ENCODE data around the gene VSTM2L. TPM values are rescaled to one million over a fixed set of nuclear protein-coding genes. Genes with fewer than 3 reads are reported as not detected.

Gene VSTM2L
- total and polyA plus RNA-seq, 9 of the 15 experiments (the other 6 are each of a cell fraction or from before 2014, with no cell fraction given) = not detected

DNA sequence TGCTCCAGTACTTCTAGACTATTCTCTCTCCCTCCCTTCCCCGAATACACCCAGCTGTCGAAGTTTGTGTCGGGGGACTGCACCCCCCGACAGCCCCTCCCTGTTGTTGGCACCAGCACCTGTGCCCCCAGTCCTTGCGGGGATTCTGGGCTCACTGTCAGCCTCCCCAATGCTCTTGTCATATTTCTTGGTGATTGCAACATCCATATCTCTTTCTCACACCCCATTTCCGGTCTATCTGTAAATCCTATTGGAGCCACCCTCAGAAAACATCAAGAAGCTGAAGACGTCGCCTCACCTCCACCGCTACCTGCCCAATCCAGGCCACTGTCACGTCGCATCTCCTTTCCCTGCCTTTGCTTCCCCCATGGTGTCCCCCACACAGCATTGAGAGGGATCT lies 32.6 kb upstream of the VSTM2L start:
- no TSS peak for BruUV-seq (replicated peaks)
- DNase-seq (ENCODE audit: extremely low read depth in 1 of 4, low spot score in 3 of 4) (no peak), ATAC-seq (no peak), FAIRE-seq (no peak)
- TF ChIP-seq MED1 (CRISPR knock-in tag; IDR thresholded peaks at IDR 0.05; ENCODE audit: borderline replicate concordance) = no peak
- no peak for TF ChIP-seq CEBPG (CRISPR knock-in tag; IDR thresholded peaks at IDR 0.05)
- peak in 1 of 2 experiments; percentile 56; a peak in 2 of 4 replicates for TF ChIP-seq CEBPG (tag; conservative IDR thresholded peaks at IDR 0.05 in 1 of 2, IDR thresholded peaks at IDR 0.05 in 1 of 2)
- TF ChIP-seq ZFX (CRISPR knock-in tag; IDR thresholded peaks at IDR 0.05) = no peak
- peak; percentile 75 for TF ChIP-seq CEBPB (tag; IDR thresholded peaks at IDR 0.05)
- TF ChIP-seq CXXC5 (CRISPR knock-in tag; IDR thresholded peaks at IDR 0.05) = 0 out of 2 replicates have a peak, but pooled peaks have one; percentile 10
- peaks cover 6% of the 10 kb centered on the region; the same call in 1 of the 3 replicates for H3K36me3 ChIP-seq (ENCODE audit: control insufficient read depth, insufficient read depth, low read length)
- WGBS (ENCODE audit: insufficient coverage, low coverage, missing lambda C conversion rate) = 65% methylated on average over 11 of the region's 11 CpGs
- no peak overlapping the region for H2AFZ ChIP-seq (ENCODE audit: low read depth, low read length)
- H3K79me2 ChIP-seq (ENCODE audit: control insufficient read depth, insufficient read depth, low read length) = no peaks in the 10 kb centered on the region
- no peaks in the 10 kb centered on the region; a peak in 1 of 5 replicates for H3K27me3 ChIP-seq (ENCODE audit: control insufficient read depth in 2 of 2, insufficient read depth in 2 of 2, low read length in 2 of 2)
- no peak overlapping the region; a peak in 1 of 4 replicates for H3K9ac ChIP-seq (ENCODE audit: insufficient read depth in 1 of 2, low read depth in 2 of 2, low read length in 2 of 2)
- in situ Hi-C loops (cut with MboI) = no loop called here
- H3K27ac ChIP-seq (ENCODE audit: extremely low read depth, low read depth, low read length) = no peak overlapping the region
- no peaks in the 10 kb centered on the region for H3K9me1 ChIP-seq (ENCODE audit: control insufficient read depth, insufficient read depth, low read length)
- ChIA-PET POLR2A (interaction anchor here (0.7 to 1.1 kb wide), 2 partner anchors 12 to 129 kb away, joined by 3 read pairs; no protein-coding TSS in a partner anchor), CTCF (ENCODE audit: low intra/inter-chr PET ratio) (no interaction called here)
- H3K9me3 ChIP-seq (replicated peaks; ENCODE audit: control insufficient read depth, insufficient read depth, low read depth, low read length) = no peaks in the 10 kb centered on the region
- H3K4me2 ChIP-seq (ENCODE audit: insufficient read depth, low read length) = no peak overlapping the region
- no peak overlapping the region for H3K4me3 ChIP-seq
- intact Hi-C loops (cut with micrococcal nuclease) = no loop called here
- peaks cover 0 to 4% of the 10 kb centered on the region in 2 experiments; a peak in 3 of 5 replicates for H3K4me1 ChIP-seq (replicated peaks in 1 of 2; ENCODE audit: control insufficient read depth in 2 of 2, insufficient read depth in 2 of 2, low read length in 2 of 2)
- no peaks in the 10 kb centered on the region for H4K20me1 ChIP-seq (replicated peaks; ENCODE audit: control insufficient read depth, insufficient read depth, low read length)

DNA sequence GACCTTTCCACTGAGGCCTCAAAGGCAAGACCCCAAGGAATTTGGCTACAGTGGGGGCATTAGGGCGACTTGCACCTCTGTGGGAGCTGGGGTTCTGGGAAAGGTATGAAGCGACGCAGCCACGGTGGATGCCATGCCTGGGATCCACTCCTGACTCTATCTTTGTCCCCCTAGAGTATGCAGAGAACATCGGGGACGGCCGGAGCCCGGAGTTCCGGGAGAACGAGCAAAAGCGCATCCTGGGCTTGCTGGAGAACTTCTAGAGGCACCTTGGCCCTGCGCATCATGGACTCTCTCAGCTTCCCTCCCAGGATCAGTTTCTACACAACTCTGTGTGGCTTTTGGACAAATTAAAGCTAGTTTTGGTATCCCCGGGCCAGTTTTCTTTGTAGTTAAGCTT lies 31.2 kb upstream of the VSTM2L start:
- Histone ChIP-seq H3K9ac (ENCODE audit: insufficient read depth in 1 of 2, low read depth in 2 of 2, low read length in 2 of 2) (no peak overlapping the region), H3K4me1 (replicated peaks in 1 of 2; ENCODE audit: control insufficient read depth in 2 of 2, insufficient read depth in 2 of 2, low read length in 2 of 2) (peaks cover 0 to 4% of the 10 kb centered on the region in 2 experiments; a peak in 3 of 5 replicates), H3K4me3 (no peak overlapping the region), H3K27ac (ENCODE audit: extremely low read depth, low read depth, low read length) (no peak overlapping the region), H3K9me3 (replicated peaks; ENCODE audit: control insufficient read depth, insufficient read depth, low read depth, low read length) (no peaks in the 10 kb centered on the region), H4K20me1 (replicated peaks; ENCODE audit: control insufficient read depth, insufficient read depth, low read length) (0 out of 2 replicates have a peak, but pooled peaks cover 5% of the 10 kb centered on the region), H3K4me2 (ENCODE audit: insufficient read depth, low read length) (no peak overlapping the region), H3K36me3 (ENCODE audit: control insufficient read depth, insufficient read depth, low read length) (peaks cover 6% of the 10 kb centered on the region; the same call in 1 of the 3 replicates), H3K79me2 (ENCODE audit: control insufficient read depth, insufficient read depth, low read length) (no peaks in the 10 kb centered on the region), H3K27me3 (ENCODE audit: control insufficient read depth in 2 of 2, insufficient read depth in 2 of 2, low read length in 2 of 2) (no peaks in the 10 kb centered on the region; a peak in 2 of 5 replicates), H2AFZ (ENCODE audit: low read depth, low read length) (no peak overlapping the region), H3K9me1 (ENCODE audit: control insufficient read depth, insufficient read depth, low read length) (no peaks in the 10 kb centered on the region)
- intact Hi-C loops (cut with micrococcal nuclease) (no loop called here), in situ Hi-C loops (cut with MboI) (no loop called here)
- WGBS (ENCODE audit: insufficient coverage, low coverage, missing lambda C conversion rate) = 86% methylated on average over 13 of the region's 13 CpGs
- ATAC-seq = no peak
- ChIA-PET POLR2A (interaction anchor here (0.9 kb wide), 1 partner anchor 9 kb away, joined by 6 read pairs; no protein-coding TSS in a partner anchor), CTCF (ENCODE audit: low intra/inter-chr PET ratio) (no interaction called here)
- no TSS peak for BruUV-seq (replicated peaks)
- no peak for DNase-seq (ENCODE audit: extremely low read depth in 1 of 4, low spot score in 3 of 4)
- no peak for FAIRE-seq
- TF ChIP-seq, protein P1, sequence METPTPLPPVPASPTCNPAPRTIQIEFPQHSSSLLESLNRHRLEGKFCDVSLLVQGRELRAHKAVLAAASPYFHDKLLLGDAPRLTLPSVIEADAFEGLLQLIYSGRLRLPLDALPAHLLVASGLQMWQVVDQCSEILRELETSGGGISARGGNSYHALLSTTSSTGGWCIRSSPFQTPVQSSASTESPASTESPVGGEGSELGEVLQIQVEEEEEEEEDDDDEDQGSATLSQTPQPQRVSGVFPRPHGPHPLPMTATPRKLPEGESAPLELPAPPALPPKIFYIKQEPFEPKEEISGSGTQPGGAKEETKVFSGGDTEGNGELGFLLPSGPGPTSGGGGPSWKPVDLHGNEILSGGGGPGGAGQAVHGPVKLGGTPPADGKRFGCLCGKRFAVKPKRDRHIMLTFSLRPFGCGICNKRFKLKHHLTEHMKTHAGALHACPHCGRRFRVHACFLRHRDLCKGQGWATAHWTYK (CRISPR knock-in tag; IDR thresholded peaks at IDR 0.05) = no peak
- TF ChIP-seq ZNF184 (CRISPR knock-in tag; IDR thresholded peaks at IDR 0.05) = no peak
- no peak for TF ChIP-seq BMI1 (IDR thresholded peaks at IDR 0.05; ENCODE audit: low read length)
- TF ChIP-seq, protein P2, sequence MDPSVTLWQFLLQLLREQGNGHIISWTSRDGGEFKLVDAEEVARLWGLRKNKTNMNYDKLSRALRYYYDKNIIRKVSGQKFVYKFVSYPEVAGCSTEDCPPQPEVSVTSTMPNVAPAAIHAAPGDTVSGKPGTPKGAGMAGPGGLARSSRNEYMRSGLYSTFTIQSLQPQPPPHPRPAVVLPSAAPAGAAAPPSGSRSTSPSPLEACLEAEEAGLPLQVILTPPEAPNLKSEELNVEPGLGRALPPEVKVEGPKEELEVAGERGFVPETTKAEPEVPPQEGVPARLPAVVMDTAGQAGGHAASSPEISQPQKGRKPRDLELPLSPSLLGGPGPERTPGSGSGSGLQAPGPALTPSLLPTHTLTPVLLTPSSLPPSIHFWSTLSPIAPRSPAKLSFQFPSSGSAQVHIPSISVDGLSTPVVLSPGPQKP (CRISPR knock-in tag; IDR thresholded peaks at IDR 0.05) = no peak
- TF ChIP-seq ZFP36 (IDR thresholded peaks at IDR 0.05; ENCODE audit: low read depth, low read length, partially characterized antibody) = no peak
- TF ChIP-seq HDAC2 (IDR thresholded peaks at IDR 0.05) = no peak
- no peak for TF ChIP-seq KLF1 (tag; IDR thresholded peaks at IDR 0.05)

Data from K562 (cell line).